Lung (tissue), 12 donors: Measurements from ENCODE around the gene GGTA1. TPM values are rescaled to one million over a fixed set of nuclear protein-coding genes. Genes with fewer than 3 reads are reported as not detected.

Source experiments
- ATAC-seq: fragments of 200-7000 bp; cut with Tn5 transposase; one replicate; pipeline ENCODE4 v1.9.1; 2020; ENCODE audit warnings: moderate number of reproducible peaks; ENCODE audit not compliant: insufficient read depth, low FRiP score
- DNase-seq, 3 donors: peaks; one replicate each; pipeline ENCODE4 v3.0.0-alpha.2; 2013 to 2017
- H3K27ac ChIP-seq, 2 donors: one replicate each; pipeline ENCODE4 v1.5.1; 2013; ENCODE audit warnings: mild to moderate bottlenecking in 2 of 2, moderate library complexity in 2 of 2, control low read depth in 1 of 2, inconsistent platforms in 1 of 2, low read depth in 1 of 2, low read length in 1 of 2
- H3K27me3 ChIP-seq, 3 donors: one replicate each; pipeline ENCODE4 v1.5.1; 2013; ENCODE audit warnings: low read length in 2 of 3; ENCODE audit not compliant: control insufficient read depth in 3 of 3, insufficient read depth in 3 of 3
- H3K36me3 ChIP-seq, 4 donors: one replicate each; pipeline ENCODE4 v1.5.1; 2013; ENCODE audit warnings: low read length in 4 of 4, mild to moderate bottlenecking in 1 of 4, moderate library complexity in 1 of 4; ENCODE audit not compliant: control insufficient read depth in 4 of 4, insufficient read depth in 4 of 4
- H3K4me1 ChIP-seq, 5 donors: one replicate each; pipeline ENCODE4 v1.5.1; 2013; ENCODE audit warnings: low read length in 5 of 5, mild to moderate bottlenecking in 2 of 5, moderate library complexity in 1 of 5; ENCODE audit not compliant: control insufficient read depth in 5 of 5, insufficient read depth in 5 of 5
- H3K4me3 ChIP-seq: one replicate; pipeline ENCODE4 v1.5.1; 2013; ENCODE audit warnings: mild to moderate bottlenecking, control low read depth, moderate library complexity
- H3K9ac ChIP-seq, 2 donors: one replicate each; pipeline ENCODE4 v1.5.1; 2013; ENCODE audit warnings: low read length in 2 of 2, control low read depth in 1 of 2; ENCODE audit not compliant: insufficient read depth in 1 of 2
- H3K9me3 ChIP-seq, 4 donors: one replicate each; pipeline ENCODE4 v1.5.1; 2013; ENCODE audit warnings: low read length in 3 of 4, mild to moderate bottlenecking in 1 of 4, moderate library complexity in 1 of 4; ENCODE audit not compliant: control insufficient read depth in 4 of 4, insufficient read depth in 3 of 4
- CTCF ChIP-seq: IDR thresholded peaks from 2 replicates; pipeline ENCODE4 v1.5.1; 2012; ENCODE audit warnings: mild to moderate bottlenecking; ENCODE audit errors: control extremely low read depth, extremely low read depth
- WGBS, 2 donors: extraction: QIAGEN DNeasy Blood & Tissue Kit; methylation state at CpG; one replicate each; pipeline ENCODE4 v1.1.7; 2013; 5-methylcytosine and 5-hydroxymethylcytosine counted together
- polyA plus RNA-seq, 2 donors: library from polyadenylated mRNA; stranded (reverse); fragments of 200-250 nt; gene quantifications; one replicate each; pipeline ENCODE4 v1.2.1, GENCODE V29; 2013
- total RNA-seq, 2 donors: library from RNA; depleted of rRNA in 1 of 2; stranded (reverse); fragments of >200 nt in 1 of 2; gene quantifications; one replicate each; pipeline ENCODE4 v1.2.1, GENCODE V29; 2014 to 2021
- donor health status: control.
- donor health status: control.
- donor health status: Bipolar disorder and iron deficiency.
- donor health status: healthy.
- donor health status: DM: yes; HTN: yes; CAD: no.

Gene GGTA1
- total and polyA plus RNA-seq, 4 donors, result 1.5 to 6.6 (median 5.8) TPM

- no peak for TF ChIP-seq CTCF
- 47 to 54% methylated on average over 32 to 33 of the region's 33 CpGs for WGBS, 2 donors
- Histone ChIP-seq H3K9me3 (no peaks in the 10 kb centered on the region), H3K27me3 (no peaks in the 10 kb centered on the region), H3K27ac (no peak overlapping the region), H3K36me3 (no peaks in the 10 kb centered on the region), H3K4me3 (no peak overlapping the region), H3K4me1 (peaks cover 0 to 22% (median 5%) of the 10 kb centered on the region in 5 donors), H3K9ac (no peak overlapping the region)
- ATAC-seq (no peak), DNase-seq (no peak)
These were observed 45.7 kb upstream of the GGTA1 start for GRCh38 chr9:121545150-121545874.

- H3K9ac ChIP-seq, result no peak overlapping the region
- no peak for DNase-seq
- no peak overlapping the region for H3K27ac ChIP-seq
- no peak for TF ChIP-seq CTCF
- no peaks in the 10 kb centered on the region for H3K9me3 ChIP-seq
- 78 to 82% methylated on average over 4 of the region's 4 CpGs for WGBS, 2 donors
- no peaks in the 10 kb centered on the region for H3K36me3 ChIP-seq
- no peak for ATAC-seq
- H3K4me1 ChIP-seq, result peaks cover 0 to 8% (median 0%) of the 10 kb centered on the region in 5 donors
- H3K27me3 ChIP-seq, result no peaks in the 10 kb centered on the region
- no peak overlapping the region for H3K4me3 ChIP-seq
These were observed 42.4 kb upstream of the GGTA1 start for GRCh38 chr9:121542025-121542424.

GRCh38 chr9:121541256-121541655 lies 41.6 kb upstream of the GGTA1 start:
- no peak overlapping the region for H3K4me3 ChIP-seq
- ATAC-seq (no peak), DNase-seq (no peak)
- no peaks in the 10 kb centered on the region for H3K9me3 ChIP-seq
- WGBS, 2 donors, result 70 to 77% methylated on average over 3 of the region's 3 CpGs
- peaks cover 0 to 7% (median 0%) of the 10 kb centered on the region in 5 donors for H3K4me1 ChIP-seq
- no peak overlapping the region for H3K9ac ChIP-seq
- no peak overlapping the region for H3K27ac ChIP-seq
- H3K36me3 ChIP-seq, result no peaks in the 10 kb centered on the region
- H3K27me3 ChIP-seq, result no peaks in the 10 kb centered on the region
- TF ChIP-seq CTCF, result no peak

DNA sequence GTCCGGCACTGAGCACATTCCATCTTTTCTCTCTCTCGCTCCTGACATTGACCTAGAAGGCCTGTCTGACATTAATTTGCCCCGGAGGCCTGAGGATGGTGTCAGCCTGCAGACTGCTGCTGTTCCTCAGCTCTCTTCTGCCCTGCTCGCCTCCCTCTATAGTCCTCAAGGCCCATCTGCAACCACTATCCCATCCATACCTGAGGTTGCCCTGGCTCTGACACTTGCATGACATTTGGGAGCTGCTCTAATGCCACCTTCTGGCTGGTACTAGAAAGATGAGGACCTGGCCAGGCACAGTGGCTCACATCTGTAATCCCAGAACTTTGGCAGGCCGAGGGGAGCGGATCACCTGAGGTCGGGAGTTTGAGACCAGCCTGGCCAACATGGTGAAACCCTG lies 38.6 kb upstream of the GGTA1 start:
- no peak for ATAC-seq
- no peak overlapping the region for H3K4me3 ChIP-seq
- H3K9me3 ChIP-seq, result no peaks in the 10 kb centered on the region

More for the DNA sequence above, 38.6 kb upstream of the GGTA1 start:
- no peaks in the 10 kb centered on the region for H3K27me3 ChIP-seq
- no peaks in the 10 kb centered on the region for H3K36me3 ChIP-seq
- no peak for DNase-seq
- no peak for TF ChIP-seq CTCF
- H3K4me1 ChIP-seq, result no peaks in the 10 kb centered on the region
- H3K9ac ChIP-seq, result no peak overlapping the region
- no peak overlapping the region for H3K27ac ChIP-seq
- 81 to 83% methylated on average over 7 of the region's 7 CpGs for WGBS, 2 donors
